ENCODE results near the gene RNLS. TPM values are rescaled to one million over a fixed set of nuclear protein-coding genes. Genes with fewer than 3 reads are reported as not detected.

Gene RNLS
- total and polyA plus RNA-seq, 2 of the 4 experiments (the other 2 are of a cell fraction), result 4.5 to 7.0 TPM

GRCh38 chr10:88493691-88494483 is 89.2 kb downstream of the RNLS start:
- no peak overlapping the region for H4K8ac ChIP-seq (ENCODE audit: low read depth in 2 of 2, low read length in 2 of 2)
- no peak overlapping the region for H3K14ac ChIP-seq (replicated peaks; ENCODE audit: low read depth, low read length)
- no peaks in the 10 kb centered on the region; the same call in 1 of the 2 replicates for H3K27me3 ChIP-seq (ENCODE audit: control insufficient read depth, insufficient read depth, low read length)
- peak overlapping the region; percentile 66 for H3K18ac ChIP-seq (ENCODE audit: low read depth, low read length)
- H2BK120ac ChIP-seq (ENCODE audit: low read depth, low read length), result no peak overlapping the region
- peak overlapping the region; percentile 60 for H2BK5ac ChIP-seq (ENCODE audit: low read depth, low read length, poor library complexity, severe bottlenecking)
- H3K79me1 ChIP-seq (ENCODE audit: low read depth in 1 of 2, low read length in 2 of 2), result no peaks in the 10 kb centered on the region
- ATAC-seq (ENCODE audit: low read depth) (peak; percentile 85), DNase-seq (peak; percentile 85)
- no TSS peak for BruUV-seq (replicated peaks)
- no peak overlapping the region for H3K9ac ChIP-seq (ENCODE audit: low read depth, low read length)
- no CpG with 5 or more reads among the region's 3 CpGs for WGBS, 2 experiments (ENCODE audit: extremely low coverage in 2 of 2, insufficient read length in 1 of 2)
- no peak overlapping the region for H3K56ac ChIP-seq (ENCODE audit: extremely low read depth, insufficient read depth, low read length)
- no peak overlapping the region for H4K91ac ChIP-seq (ENCODE audit: insufficient read depth, low read depth, low read length)
- H4K20me1 ChIP-seq (ENCODE audit: insufficient read depth, low read length), result no peaks in the 10 kb centered on the region
- intact Hi-C loops (cut with micrococcal nuclease) (no loop called here), in situ Hi-C loops (cut with MboI; ENCODE audit: low sequenced_read_pairs) (no loop called here), dilution Hi-C loops (cut with HindIII; ENCODE audit: low sequenced_read_pairs, unreplicated experiment) (no loop called here)
- no peak overlapping the region for H2AK9ac ChIP-seq (replicated peaks; ENCODE audit: low read depth, low read length, poor library complexity)
- H3K9me3 ChIP-seq (ENCODE audit: control insufficient read depth, insufficient read depth, low read length), result no peaks in the 10 kb centered on the region
- CTCF ChIA-PET, result no interaction called here
- no peak overlapping the region for H2AFZ ChIP-seq (replicated peaks; ENCODE audit: low read length, poor library complexity)
- H2AK5ac ChIP-seq (ENCODE audit: low read depth, low read length), result no peak overlapping the region
- no peak overlapping the region for H3K4me3 ChIP-seq (ENCODE audit: insufficient read depth, low read depth, low read length)
- H4K5ac ChIP-seq (ENCODE audit: low read depth, low read length), result no peak overlapping the region; the same call in 1 of the 2 replicates
- POLR2A ChIA-PET (ENCODE audit: unreplicated experiment), result no interaction called here
- no peak overlapping the region for H2BK20ac ChIP-seq (ENCODE audit: low read depth, low read length)
- H2BK15ac ChIP-seq (ENCODE audit: low read depth, low read length), result no peak overlapping the region
- H3K36me3 ChIP-seq (ENCODE audit: control insufficient read depth, insufficient read depth, low read length), result no peaks in the 10 kb centered on the region
- no peak overlapping the region for H3K4ac ChIP-seq (ENCODE audit: low read depth, low read length)
- H3K9me1 ChIP-seq (ENCODE audit: insufficient read depth, low read length), result no peaks in the 10 kb centered on the region
- peak overlapping the region; percentile 8 for H3K4me2 ChIP-seq (ENCODE audit: low read depth, low read length)
- no peak overlapping the region for H3K23ac ChIP-seq (ENCODE audit: low read depth, low read length)
- peak overlapping the region; percentile 46; the same call in 1 of the 2 replicates for H3K27ac ChIP-seq (ENCODE audit: insufficient read depth, low read length)
- no peaks in the 10 kb centered on the region for H3K4me1 ChIP-seq (ENCODE audit: control insufficient read depth, insufficient read depth, low read length)
- TF ChIP-seq BHLHE40 (IDR thresholded peaks at IDR 0.05; ENCODE audit: low read depth, low read length), result no peak
- TF ChIP-seq CHD1 (IDR thresholded peaks at IDR 0.05; ENCODE audit: low read depth, low read length), result no peak
- no peak for TF ChIP-seq FOS (IDR thresholded peaks at IDR 0.05; ENCODE audit: low read depth, low read length)
- TF ChIP-seq ELK1 (IDR thresholded peaks at IDR 0.05; ENCODE audit: borderline replicate concordance, low read depth, low read length), result no peak
- no peak for TF ChIP-seq RFX5 (IDR thresholded peaks at IDR 0.05; ENCODE audit: low read depth, low read length)
- TF ChIP-seq USF2 (IDR thresholded peaks at IDR 0.05; ENCODE audit: low read depth, low read length), result no peak
- no peak for TF ChIP-seq CEBPB (IDR thresholded peaks at IDR 0.05; ENCODE audit: low read depth, low read length)
- TF ChIP-seq POLR2A (IDR thresholded peaks at IDR 0.05; ENCODE audit: low read depth, low read length), result no peak
- no peak for TF ChIP-seq MAFK (IDR thresholded peaks at IDR 0.05; ENCODE audit: low read depth, low read length)
- no peak for TF ChIP-seq MAZ (IDR thresholded peaks at IDR 0.05; ENCODE audit: borderline replicate concordance, low read depth, low read length)
- TF ChIP-seq CTCF (conservative IDR thresholded peaks at IDR 0.05; ENCODE audit: low read depth, low read length), result no peak
- TF ChIP-seq RAD21 (IDR thresholded peaks at IDR 0.05; ENCODE audit: low read length), result no peak
- no peak for TF ChIP-seq NFE2L2 (IDR thresholded peaks at IDR 0.05; ENCODE audit: low read depth, low read length)
- no peak for TF ChIP-seq SMC3 (IDR thresholded peaks at IDR 0.05; ENCODE audit: low read depth, low read length)
- TF ChIP-seq MXI1 (IDR thresholded peaks at IDR 0.05; ENCODE audit: borderline replicate concordance, low read depth, low read length), result no peak

Data from IMR-90 (cell line).